Stimulated activated naive CD8-positive, alpha-beta T cell treated with anti-CD3 and anti-CD28 coated beads, Interleukin-15, Interleukin-2, amounts not matched to agents 100 ng/mL and 50 ng/mL, for 24 hours (primary cell): ENCODE data around the gene MRPS25.

ENCODE experiments used
- H3K27ac Mint-ChIP-seq: one replicate; pipeline ENCODE4 v1.8.0; 2021; ENCODE audit warnings: mild to moderate bottlenecking, mixed read lengths
- H3K27me3 Mint-ChIP-seq: one replicate; pipeline ENCODE4 v1.8.0; 2021; ENCODE audit warnings: mixed read lengths
- H3K36me3 Mint-ChIP-seq: one replicate; pipeline ENCODE4 v1.8.0; 2021; ENCODE audit warnings: low read depth, mixed read lengths
- H3K4me1 Mint-ChIP-seq: one replicate; pipeline ENCODE4 v1.8.0; 2021; ENCODE audit warnings: low read depth, mixed read lengths
- H3K4me3 Mint-ChIP-seq: one replicate; pipeline ENCODE4 v1.8.0; 2021; ENCODE audit warnings: mild to moderate bottlenecking, mixed read lengths
- H3K9me3 Mint-ChIP-seq: one replicate; pipeline ENCODE4 v1.8.0; 2021; ENCODE audit warnings: mixed read lengths

Gene MRPS25

GRCh38 chr3:15064835-15065549 lies at the start of gene MRPS25:
TSS of gene MRPS25 (minus strand) at chr3:15065315. CDS start at chr3:15065194, 121 bp downstream.
- Mint-ChIP-seq H3K4me1 (peaks cover 37% of the 10 kb centered on the region), H3K27me3 (no peaks in the 10 kb centered on the region), H3K36me3 (peaks cover 17% of the 10 kb centered on the region), H3K9me3 (no peaks in the 10 kb centered on the region), H3K27ac (peak within 1 kb of the TSS; percentile 98), H3K4me3 (peak within 1 kb of the TSS; percentile 96)

DNA sequence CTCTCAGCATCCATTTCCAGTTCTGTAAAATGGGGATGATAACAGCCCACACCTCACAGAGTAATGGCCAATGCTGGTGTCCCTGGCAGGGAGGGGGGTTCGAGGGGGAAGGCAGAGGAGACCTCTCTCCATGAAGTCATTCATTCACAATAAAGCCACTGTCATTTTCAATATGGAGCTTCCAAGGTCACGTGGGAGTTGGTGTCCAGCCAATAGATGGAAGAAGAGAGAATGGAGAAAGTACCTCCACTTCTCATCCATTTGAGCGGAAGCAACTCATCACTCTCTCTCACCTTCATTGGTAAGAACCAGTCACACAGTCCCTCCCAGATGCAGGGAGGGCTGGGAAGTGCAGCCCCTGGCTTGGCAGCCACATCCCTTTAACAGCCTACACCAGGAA lies 48.8 kb upstream of the MRPS25 start:
- H3K27ac Mint-ChIP-seq: no peak overlapping the region
- no peaks in the 10 kb centered on the region for H3K36me3 Mint-ChIP-seq

DNA sequence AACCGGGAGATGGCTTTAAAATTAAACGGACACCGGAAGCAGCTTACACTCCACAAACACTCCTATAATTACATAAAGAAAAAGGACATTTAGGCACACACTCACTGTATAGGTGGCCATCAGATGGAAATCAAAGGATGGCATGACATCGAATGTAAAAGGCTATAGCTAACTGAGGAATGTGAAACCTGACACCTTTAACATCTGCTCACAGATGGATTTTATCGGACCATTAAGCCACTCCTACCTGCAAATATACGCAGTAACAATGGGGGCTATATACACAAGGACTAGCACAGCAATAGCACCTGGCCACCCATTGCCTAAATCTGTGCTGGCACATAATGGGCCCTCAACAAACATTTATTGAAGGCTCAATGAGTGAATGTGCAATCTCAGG lies 48.4 kb upstream of the MRPS25 start:
- no peaks in the 10 kb centered on the region for H3K9me3 Mint-ChIP-seq
- H3K27me3 Mint-ChIP-seq: peaks cover 1% of the 10 kb centered on the region

More for the DNA sequence above, 48.8 kb upstream of the MRPS25 start:
- no peaks in the 10 kb centered on the region for H3K9me3 Mint-ChIP-seq
- H3K4me3 Mint-ChIP-seq: no peak overlapping the region
- no peaks in the 10 kb centered on the region for H3K4me1 Mint-ChIP-seq
- H3K27me3 Mint-ChIP-seq: peaks cover 4% of the 10 kb centered on the region

GRCh38 chr3:15112011-15112410 lies 46.9 kb upstream of the MRPS25 start:
- Mint-ChIP-seq H3K27ac (no peak overlapping the region), H3K9me3 (no peaks in the 10 kb centered on the region), H3K4me1 (peaks cover 3% of the 10 kb centered on the region), H3K27me3 (no peaks in the 10 kb centered on the region), H3K36me3 (no peaks in the 10 kb centered on the region), H3K4me3 (no peak overlapping the region)

More for the DNA sequence above, 48.4 kb upstream of the MRPS25 start:
- Mint-ChIP-seq H3K36me3 (no peaks in the 10 kb centered on the region), H3K4me1 (no peaks in the 10 kb centered on the region), H3K4me3 (no peak overlapping the region), H3K27ac (no peak overlapping the region)

DNA sequence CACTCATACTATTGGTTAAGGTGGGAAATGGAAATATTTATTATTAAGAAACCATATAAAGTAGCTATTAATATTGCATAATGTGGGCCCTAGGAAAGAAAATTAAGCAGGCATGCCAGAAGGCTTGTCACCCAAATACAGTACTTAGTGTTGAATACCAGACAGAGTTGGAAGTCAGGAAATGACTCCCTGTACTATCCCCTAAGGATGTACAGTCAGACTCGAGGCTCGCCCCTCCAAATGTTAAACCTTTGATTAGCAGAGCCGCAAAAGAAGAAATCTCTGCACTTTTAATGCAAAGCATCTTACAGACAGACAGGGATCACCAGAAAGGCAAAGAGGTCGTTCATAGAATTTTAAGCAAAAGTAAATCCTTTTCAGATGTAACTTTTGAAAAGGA lies 45.1 kb upstream of the MRPS25 start:
- Mint-ChIP-seq H3K27me3 (no peaks in the 10 kb centered on the region), H3K4me3 (no peak overlapping the region), H3K9me3 (no peaks in the 10 kb centered on the region), H3K36me3 (no peaks in the 10 kb centered on the region), H3K4me1 (peaks cover 3% of the 10 kb centered on the region), H3K27ac (no peak overlapping the region)

GRCh38 chr3:15108869-15109268 lies 43.8 kb upstream of the MRPS25 start:
- Mint-ChIP-seq H3K36me3 (no peaks in the 10 kb centered on the region), H3K27me3 (no peaks in the 10 kb centered on the region), H3K4me1 (peaks cover 3% of the 10 kb centered on the region), H3K9me3 (no peaks in the 10 kb centered on the region), H3K4me3 (no peak overlapping the region), H3K27ac (no peak overlapping the region)

- H3K27ac Mint-ChIP-seq: no peak overlapping the region
- no peaks in the 10 kb centered on the region for H3K27me3 Mint-ChIP-seq
- no peaks in the 10 kb centered on the region for H3K9me3 Mint-ChIP-seq
- H3K36me3 Mint-ChIP-seq: no peaks in the 10 kb centered on the region
- peaks cover 3% of the 10 kb centered on the region for H3K4me1 Mint-ChIP-seq
- H3K4me3 Mint-ChIP-seq: no peak overlapping the region
Measured at GRCh38 chr3:15108082-15108545, 43.0 kb upstream of the MRPS25 start.

DNA sequence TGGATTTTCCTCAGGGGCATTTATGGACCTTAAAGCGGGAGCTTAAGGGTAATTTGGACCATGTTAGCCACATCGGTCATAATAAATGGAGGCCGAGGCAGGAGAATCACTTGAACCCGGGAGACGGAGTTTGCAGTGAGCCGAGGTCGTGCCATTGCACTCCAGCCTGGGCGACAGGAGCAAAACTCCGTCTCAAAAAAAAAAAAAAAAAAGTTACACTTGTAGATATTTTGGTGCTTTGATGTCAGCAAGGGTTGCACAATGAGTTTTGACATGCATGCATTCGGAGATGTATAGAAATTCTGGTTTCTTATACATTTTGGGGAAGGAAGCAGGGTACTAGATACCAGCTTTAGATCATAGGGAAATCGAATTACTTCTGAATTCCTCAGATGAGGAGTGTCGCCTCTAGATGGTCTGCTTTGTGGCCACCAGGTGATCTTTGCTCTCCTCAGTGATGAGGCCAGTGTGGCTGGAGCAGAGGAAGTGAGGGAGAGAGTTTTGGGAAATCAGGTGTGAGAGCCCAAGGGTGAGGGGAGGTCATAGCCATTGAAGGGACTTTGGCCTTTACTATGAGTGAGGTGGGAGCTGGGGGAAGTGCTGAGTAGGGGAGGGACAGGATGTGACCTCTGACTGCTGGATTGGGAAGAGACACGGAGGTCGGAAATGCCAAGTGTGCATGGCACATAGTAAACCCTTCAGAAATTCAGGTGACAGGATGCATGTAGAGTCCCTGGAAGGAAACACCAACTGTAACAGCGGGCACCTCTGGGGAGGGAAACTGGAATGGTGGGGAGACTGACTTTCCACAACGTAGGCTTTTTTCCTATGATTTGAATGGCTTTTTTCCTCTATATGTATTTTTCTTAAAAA lies 42.2 kb upstream of the MRPS25 start:
- H3K9me3 Mint-ChIP-seq: no peaks in the 10 kb centered on the region
- H3K4me3 Mint-ChIP-seq: no peak overlapping the region
- no peak overlapping the region for H3K27ac Mint-ChIP-seq
- H3K4me1 Mint-ChIP-seq: peaks cover 3% of the 10 kb centered on the region
- no peaks in the 10 kb centered on the region for H3K36me3 Mint-ChIP-seq
- peaks cover 4% of the 10 kb centered on the region for H3K27me3 Mint-ChIP-seq

- Mint-ChIP-seq H3K4me1 (peaks cover 22% of the 10 kb centered on the region), H3K36me3 (peaks cover 6% of the 10 kb centered on the region), H3K4me3 (no peak overlapping the region), H3K27ac (no peak overlapping the region), H3K9me3 (no peaks in the 10 kb centered on the region), H3K27me3 (peaks cover 11% of the 10 kb centered on the region)
Measured at GRCh38 chr3:15102836-15103235, 37.7 kb upstream of the MRPS25 start.

GRCh38 chr3:15102256-15102655 lies 37.1 kb upstream of the MRPS25 start:
- Mint-ChIP-seq H3K4me1 (peaks cover 27% of the 10 kb centered on the region), H3K36me3 (peaks cover 9% of the 10 kb centered on the region), H3K27me3 (peaks cover 12% of the 10 kb centered on the region), H3K9me3 (no peaks in the 10 kb centered on the region), H3K27ac (no peak overlapping the region), H3K4me3 (no peak overlapping the region)

DNA sequence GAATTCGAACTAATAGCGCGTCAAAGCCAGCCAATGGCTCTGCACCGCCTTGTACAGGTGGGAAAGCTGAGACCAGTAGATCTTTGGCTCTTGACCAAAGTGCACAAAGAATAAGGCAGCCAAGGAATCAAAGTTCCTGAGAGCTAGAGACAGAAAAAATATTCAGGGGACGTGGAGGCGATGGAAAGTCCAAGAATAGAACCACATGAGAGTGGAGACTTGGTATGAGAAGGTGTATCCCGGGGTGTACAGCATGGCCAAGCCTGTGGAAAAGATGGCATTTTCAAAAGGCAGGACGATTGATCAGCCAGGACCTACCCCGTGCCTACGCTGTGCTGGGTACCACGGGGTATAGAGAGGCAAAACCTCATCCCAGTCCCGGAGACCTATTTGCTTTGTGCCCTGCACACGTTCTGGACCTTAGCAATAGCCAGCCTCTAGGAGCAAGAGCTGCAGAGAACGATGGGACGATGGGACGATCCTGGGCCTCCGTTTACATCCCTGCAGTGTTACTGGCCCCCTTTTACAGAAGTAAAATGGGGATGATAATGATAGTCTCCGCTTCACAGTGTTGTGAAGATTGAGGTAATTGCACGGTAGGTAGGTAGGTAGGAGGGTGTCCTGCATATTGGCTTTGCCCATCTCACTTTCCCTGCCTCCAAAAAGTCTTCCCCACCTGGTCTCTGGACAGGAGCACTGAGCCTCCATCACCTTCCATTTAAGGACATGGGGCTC lies 34.4 kb upstream of the MRPS25 start:
- H3K4me3 Mint-ChIP-seq: peak overlapping the region; percentile 94
- peaks cover 28% of the 10 kb centered on the region for H3K36me3 Mint-ChIP-seq
- H3K4me1 Mint-ChIP-seq: peaks cover 27% of the 10 kb centered on the region
- H3K27ac Mint-ChIP-seq: peak overlapping the region; percentile 98
- peaks cover 12% of the 10 kb centered on the region for H3K27me3 Mint-ChIP-seq
- no peaks in the 10 kb centered on the region for H3K9me3 Mint-ChIP-seq

- peak within 1 kb of the TSS; percentile 98 for H3K27ac Mint-ChIP-seq
- H3K36me3 Mint-ChIP-seq: peaks cover 35% of the 10 kb centered on the region
- no peaks in the 10 kb centered on the region for H3K9me3 Mint-ChIP-seq
- H3K27me3 Mint-ChIP-seq: peaks cover 12% of the 10 kb centered on the region
- H3K4me3 Mint-ChIP-seq: peak within 1 kb of the TSS; percentile 94
- peaks cover 27% of the 10 kb centered on the region for H3K4me1 Mint-ChIP-seq
Measured at GRCh38 chr3:15098503-15099363, 33.6 kb upstream of the MRPS25 start, which contains the start of gene RBSN. TSS of gene RBSN (minus strand) at chr3:15099148. CDS start at chr3:15096120, 3,028 bp downstream.

GRCh38 chr3:15097891-15098290 lies 32.8 kb upstream of the MRPS25 start:
- Mint-ChIP-seq H3K27me3 (peaks cover 12% of the 10 kb centered on the region), H3K4me1 (peaks cover 27% of the 10 kb centered on the region), H3K9me3 (no peaks in the 10 kb centered on the region), H3K36me3 (peaks cover 38% of the 10 kb centered on the region), H3K4me3 (peak overlapping the region; percentile 94), H3K27ac (peak overlapping the region; percentile 98)

DNA sequence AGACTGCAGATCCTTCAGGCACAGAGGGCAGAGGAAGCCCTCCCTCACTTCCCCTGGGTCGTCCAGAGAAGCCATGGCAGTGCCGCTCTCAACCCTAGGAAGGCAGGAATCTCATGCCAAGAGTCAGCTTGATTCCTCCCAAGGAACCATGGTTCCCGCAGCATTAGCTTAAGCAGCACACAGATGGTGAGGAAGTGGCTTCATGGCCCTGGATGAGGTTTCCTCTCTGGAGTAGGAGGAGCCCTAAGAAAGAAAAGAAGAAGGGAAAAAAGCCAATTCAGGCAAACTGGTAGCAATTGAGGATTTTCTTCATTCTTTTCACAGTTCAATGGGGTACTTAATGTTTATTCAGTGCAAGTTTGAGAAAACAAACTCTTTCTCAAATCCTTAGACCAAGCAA lies 30.9 kb upstream of the MRPS25 start:
- Mint-ChIP-seq H3K4me3 (no peak overlapping the region), H3K27ac (no peak overlapping the region), H3K4me1 (peaks cover 27% of the 10 kb centered on the region), H3K9me3 (no peaks in the 10 kb centered on the region), H3K27me3 (peaks cover 4% of the 10 kb centered on the region), H3K36me3 (peaks cover 44% of the 10 kb centered on the region)
